ENCODE results near the gene SNAPC2. TPM values are rescaled to one million over a fixed set of nuclear protein-coding genes. Genes with fewer than 3 reads are reported as not detected.
A peak's percentile ranks its signal among the peaks of the same experiment; 100 is the strongest.

The SNAPC2 gene
- total and polyA plus RNA-seq, 12 donors: 5.7 to 26.1 (median 9.5) TPM

DNA sequence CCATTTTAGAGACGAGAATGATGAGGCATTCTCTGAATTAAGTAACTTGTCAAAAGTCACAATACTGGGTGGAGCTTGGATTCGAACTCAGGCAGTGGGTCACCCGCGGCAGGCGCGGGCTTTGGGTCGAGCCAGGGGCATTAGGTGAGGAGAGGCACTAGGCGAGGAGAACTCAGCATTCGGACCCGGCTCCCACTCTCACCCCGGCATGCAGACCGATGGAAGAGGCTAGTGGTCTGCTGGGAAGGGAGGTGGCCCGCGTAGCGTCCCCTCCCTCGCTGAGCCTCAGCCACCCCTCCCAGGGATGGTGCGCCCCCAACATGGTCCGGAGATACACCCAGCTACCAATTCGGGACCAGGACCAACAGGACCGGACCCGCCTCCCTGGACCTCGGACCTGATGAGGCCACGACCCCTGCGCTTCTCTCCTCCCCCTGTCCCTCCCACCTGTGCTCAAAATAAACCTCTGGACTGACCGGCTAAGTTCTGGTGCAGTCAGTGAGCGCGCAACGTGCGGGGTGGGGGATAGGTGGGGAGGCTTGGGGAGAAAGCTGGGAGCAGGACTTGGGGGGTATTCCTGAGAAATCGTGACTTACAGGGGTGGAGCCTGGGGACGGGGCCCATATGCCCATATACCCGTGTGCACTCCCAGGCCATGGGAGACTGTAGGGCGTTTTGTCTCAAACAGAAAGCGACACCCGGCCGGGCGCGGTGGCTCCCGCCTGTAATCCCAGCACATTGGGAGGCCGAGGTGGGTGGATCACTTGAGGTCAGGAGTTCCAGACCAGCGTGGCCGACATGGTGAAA lies 1.3 kb upstream of the SNAPC2 start:
- TF ChIP-seq, protein P1, sequence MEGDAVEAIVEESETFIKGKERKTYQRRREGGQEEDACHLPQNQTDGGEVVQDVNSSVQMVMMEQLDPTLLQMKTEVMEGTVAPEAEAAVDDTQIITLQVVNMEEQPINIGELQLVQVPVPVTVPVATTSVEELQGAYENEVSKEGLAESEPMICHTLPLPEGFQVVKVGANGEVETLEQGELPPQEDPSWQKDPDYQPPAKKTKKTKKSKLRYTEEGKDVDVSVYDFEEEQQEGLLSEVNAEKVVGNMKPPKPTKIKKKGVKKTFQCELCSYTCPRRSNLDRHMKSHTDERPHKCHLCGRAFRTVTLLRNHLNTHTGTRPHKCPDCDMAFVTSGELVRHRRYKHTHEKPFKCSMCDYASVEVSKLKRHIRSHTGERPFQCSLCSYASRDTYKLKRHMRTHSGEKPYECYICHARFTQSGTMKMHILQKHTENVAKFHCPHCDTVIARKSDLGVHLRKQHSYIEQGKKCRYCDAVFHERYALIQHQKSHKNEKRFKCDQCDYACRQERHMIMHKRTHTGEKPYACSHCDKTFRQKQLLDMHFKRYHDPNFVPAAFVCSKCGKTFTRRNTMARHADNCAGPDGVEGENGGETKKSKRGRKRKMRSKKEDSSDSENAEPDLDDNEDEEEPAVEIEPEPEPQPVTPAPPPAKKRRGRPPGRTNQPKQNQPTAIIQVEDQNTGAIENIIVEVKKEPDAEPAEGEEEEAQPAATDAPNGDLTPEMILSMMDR (IDR thresholded peaks at IDR 0.05): no peak
- no peak for DNase-seq
- H3K27me3 ChIP-seq: peaks cover 11 to 56% (median 49%) of the 10 kb centered on the region in 7 donors
- intact Hi-C loops (cut with DNase I): no loop called here
- peak overlapping the region in 5 of 10 donors; percentile 3 to 88 (median 80) for H3K4me3 ChIP-seq
- H3K9me3 ChIP-seq: no peaks in the 10 kb centered on the region
- no peak for ATAC-seq
- peaks cover 12 to 67% (median 45%) of the 10 kb centered on the region in 9 donors for H3K4me1 ChIP-seq
- 34 to 42% methylated on average over 42 of the region's 42 CpGs for WGBS, 2 donors
- H3K36me3 ChIP-seq: peaks cover 0 to 18% (median 11%) of the 10 kb centered on the region in 9 donors
- H3K27ac ChIP-seq: peak overlapping the region in 1 of 10 donors; percentile 93

DNA sequence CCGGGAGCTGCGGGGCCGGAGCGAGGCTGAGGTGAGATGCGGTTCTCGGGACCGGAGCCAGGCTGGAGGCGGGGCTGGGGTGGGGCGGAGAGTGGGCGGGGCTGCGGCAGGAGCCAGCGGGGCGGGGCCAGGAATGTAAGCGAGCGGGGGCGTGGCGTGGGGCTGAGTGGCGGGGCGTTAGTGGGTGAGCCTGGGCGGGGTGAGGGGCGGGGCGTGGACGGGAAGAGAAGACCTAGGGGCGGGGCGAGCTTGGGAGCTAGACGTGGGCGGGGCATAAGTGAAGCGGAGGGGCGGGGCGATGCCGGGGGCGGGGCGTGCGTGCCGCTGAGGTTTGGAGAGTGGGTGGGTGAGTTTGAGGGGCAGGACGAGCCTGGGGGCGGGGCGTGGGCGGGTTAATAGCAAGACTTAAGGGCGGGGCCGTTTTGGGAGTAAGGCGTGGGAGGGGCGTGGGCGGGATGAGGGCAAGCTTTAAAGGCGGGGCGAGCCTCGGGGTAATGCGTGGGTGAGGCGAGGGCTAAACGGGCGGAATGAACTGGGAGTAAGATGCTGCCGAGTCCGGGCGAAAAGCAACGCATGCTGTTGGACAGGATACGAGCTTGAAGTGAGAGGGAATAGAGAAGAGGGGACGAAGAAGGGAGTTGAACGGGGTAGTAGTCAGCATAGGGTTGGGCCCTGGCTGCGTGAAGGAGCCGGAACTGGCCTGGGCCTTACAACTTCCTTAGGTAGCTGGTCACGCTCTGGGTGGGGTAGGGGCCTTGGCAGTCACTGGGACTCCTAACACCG lies 572 bp downstream of the SNAPC2 start:
- intact Hi-C loops (cut with DNase I): loop anchor here in 5 of 10 donors (1.0 to 10.0 kb wide), 5 partner anchors 17 to 332 kb away; partner anchors contain the start of gene MAP2K7 (in 1 of the 5)
- peak overlapping the region; percentile 66 to 94 (median 88) for H3K27ac ChIP-seq
- H3K36me3 ChIP-seq: peaks cover 0 to 18% (median 11%) of the 10 kb centered on the region in 9 donors
- H3K9me3 ChIP-seq: no peaks in the 10 kb centered on the region
- H3K27me3 ChIP-seq: peaks cover 9 to 48% (median 35%) of the 10 kb centered on the region in 7 donors
- WGBS, 2 donors: 1% methylated on average over 56 to 62 of the region's 62 CpGs
- H3K4me1 ChIP-seq: peaks cover 12 to 72% (median 45%) of the 10 kb centered on the region in 9 donors
- TF ChIP-seq, protein P1 (IDR thresholded peaks at IDR 0.05): no peak
- DNase-seq (peak; percentile 99 to 100), ATAC-seq (peak; percentile 84 to 94 (median 89))
- H3K4me3 ChIP-seq: peak overlapping the region; percentile 55 to 90 (median 76)

GRCh38 chr19:7921302-7921966 lies 1.3 kb downstream of the SNAPC2 start:
- Histone ChIP-seq H3K27ac (peak overlapping the region in 9 of 10 donors; percentile 59 to 83 (median 76)), H3K9me3 (no peaks in the 10 kb centered on the region), H3K4me1 (peaks cover 16 to 69% (median 43%) of the 10 kb centered on the region in 9 donors), H3K27me3 (peaks cover 4 to 40% (median 28%) of the 10 kb centered on the region in 7 donors), H3K4me3 (peak overlapping the region; percentile 26 to 88 (median 56)), H3K36me3 (peaks cover 0 to 18% (median 11%) of the 10 kb centered on the region in 9 donors)
- TF ChIP-seq, protein P1 (IDR thresholded peaks at IDR 0.05): no peak
- WGBS, 2 donors: 50 to 56% methylated on average over 17 of the region's 17 CpGs
- intact Hi-C loops (cut with DNase I): loop anchor here in 5 of 10 donors (5.0 to 10.0 kb wide), 4 partner anchors 64 to 331 kb away; no protein-coding TSS in a partner anchor
- ATAC-seq: no peak
- no peak for DNase-seq

Measured in heart right ventricle (tissue), 16 donors.